GM08714 (cell line): Measurements from ENCODE around the gene IQCM.

Experiments used
- H3K4me3 ChIP-seq: fragments of 200-500 bp; sonication (Bioruptor generic); 2 replicates; pipeline ENCODE4 v1.5.1; 2014; ENCODE audit warnings: mild to moderate bottlenecking, low read length, inconsistent platforms
- ZNF274 ChIP-seq: IDR thresholded peaks from 2 replicates; pipeline ENCODE4 v1.6.1; 2012; ENCODE audit warnings: mild to moderate bottlenecking, low read depth, low read length

The IQCM gene

GRCh38 chr4:149630064-149630463, 185.6 kb downstream of the IQCM start:
- TF ChIP-seq ZNF274: no peak
- H3K4me3 ChIP-seq: no peak overlapping the region

- no peak overlapping the region for H3K4me3 ChIP-seq
- no peak for TF ChIP-seq ZNF274
Observed at GRCh38 chr4:149605601-149606378, 209.9 kb downstream of the IQCM start.

- no peak overlapping the region for H3K4me3 ChIP-seq
- TF ChIP-seq ZNF274: no peak
Observed at GRCh38 chr4:149604827-149605226, 210.8 kb downstream of the IQCM start.

GRCh38 chr4:149595500-149595899, 220.1 kb downstream of the IQCM start:
- TF ChIP-seq ZNF274: no peak
- no peak overlapping the region for H3K4me3 ChIP-seq

- no peak overlapping the region for H3K4me3 ChIP-seq
- no peak for TF ChIP-seq ZNF274
Observed at GRCh38 chr4:149589826-149590225, 225.8 kb downstream of the IQCM start.

GRCh38 chr4:149584722-149585121, 230.9 kb downstream of the IQCM start:
- no peak for TF ChIP-seq ZNF274
- H3K4me3 ChIP-seq: no peak overlapping the region

GRCh38 chr4:149574971-149575370, 240.7 kb downstream of the IQCM start:
- no peak overlapping the region for H3K4me3 ChIP-seq
- TF ChIP-seq ZNF274: no peak

GRCh38 chr4:149572716-149573115, 242.9 kb downstream of the IQCM start:
- no peak overlapping the region for H3K4me3 ChIP-seq
- TF ChIP-seq ZNF274: no peak

- H3K4me3 ChIP-seq: no peak overlapping the region
- TF ChIP-seq ZNF274: no peak
Observed at GRCh38 chr4:149555799-149556198, 259.8 kb downstream of the IQCM start.

- H3K4me3 ChIP-seq: no peak overlapping the region
- no peak for TF ChIP-seq ZNF274
Observed at GRCh38 chr4:149555146-149555545, 260.5 kb downstream of the IQCM start.

GRCh38 chr4:149553959-149554520, 261.6 kb downstream of the IQCM start:
- TF ChIP-seq ZNF274: no peak
- no peak overlapping the region for H3K4me3 ChIP-seq

- TF ChIP-seq ZNF274: no peak
- no peak overlapping the region for H3K4me3 ChIP-seq
Observed at GRCh38 chr4:149552601-149553000, 263.0 kb downstream of the IQCM start.

GRCh38 chr4:149549911-149550310, 265.7 kb downstream of the IQCM start:
- H3K4me3 ChIP-seq: no peak overlapping the region
- no peak for TF ChIP-seq ZNF274

- no peak overlapping the region for H3K4me3 ChIP-seq
- TF ChIP-seq ZNF274: no peak
Observed at GRCh38 chr4:149534779-149535178, 280.9 kb downstream of the IQCM start.

- no peak overlapping the region for H3K4me3 ChIP-seq
- no peak for TF ChIP-seq ZNF274
Observed at GRCh38 chr4:149531861-149532260, 283.8 kb downstream of the IQCM start.
